Keratinocyte (primary cell): ENCODE results near the gene ERC2.

Source experiments
- CTCF ChIP-seq, 3 experiments: IDR thresholded peaks in 1 of 3; conservative IDR thresholded peaks in 1 of 3; optimal IDR thresholded peaks in 1 of 3; 2 replicates in 2 of 3; 3 replicates in 1 of 3; pipeline versions ENCODE3 to v1.5.1; 2011; ENCODE audit warnings: low read length in 3 of 3, mild to moderate bottlenecking in 3 of 3, moderate library complexity in 2 of 3, control low read depth in 1 of 3, inconsistent platforms in 1 of 3; ENCODE audit not compliant: insufficient read depth in 2 of 3; ENCODE audit errors: extremely low read depth in 1 of 3
- EZH2 ChIP-seq: IDR thresholded peaks from one replicate; pipeline ENCODE4 v1.6.1; 2012; ENCODE audit warnings: inconsistent platforms, mild to moderate bottlenecking, low read length, moderate library complexity

- TF ChIP-seq CTCF (optimal IDR thresholded peaks at IDR 0.05 in 1 of 3, IDR thresholded peaks at IDR 0.05 in 1 of 3, conservative IDR thresholded peaks at IDR 0.05 in 1 of 3; ENCODE audit: extremely low read depth in 1 of 3, insufficient read depth in 2 of 3, low read length in 3 of 3) (no peak), EZH2 (no peak)
Observed at GRCh38 chr3:55616803-55617202, 851.5 kb downstream of the ERC2 start.
